ENCODE measurements around the gene VPS9D1. TPM values are rescaled to one million over a fixed set of nuclear protein-coding genes. Genes with fewer than 3 reads are reported as not detected.

VPS9D1 gene
- total and polyA plus RNA-seq, 10 of the 15 experiments (the other 5 are each of a cell fraction or from before 2014, with no cell fraction given) = 0.65 to 4.2 (median 1.1) TPM

GRCh38 chr16:89722392-89723278, 1.9 kb upstream of the VPS9D1 start (continued):
- TF ChIP-seq SKIL (IDR thresholded peaks at IDR 0.05; ENCODE audit: low read depth, poor library complexity, severe bottlenecking) (no peak), SPI1 (IDR thresholded peaks at IDR 0.05; ENCODE audit: borderline replicate concordance, insufficient read depth, low read depth, low read length) (no peak), IRF3 (IDR thresholded peaks at IDR 0.05) (no peak), NR2C1 (IDR thresholded peaks at IDR 0.05) (peak; percentile 35; the same call in 1 of the 2 replicates), NBN (IDR thresholded peaks at IDR 0.05) (no peak), CBX3 (IDR thresholded peaks at IDR 0.05; ENCODE audit: borderline replicate concordance, low read depth) (no peak), MYC (IDR thresholded peaks at IDR 0.05; ENCODE audit: insufficient read depth, insufficient read length, insufficient replicate concordance, low read length, severe bottlenecking) (peak; percentile 2), NFYA (IDR thresholded peaks at IDR 0.05; ENCODE audit: borderline replicate concordance, low read depth, low read length) (no peak), BHLHE40 (IDR thresholded peaks at IDR 0.05; ENCODE audit: borderline replicate concordance in 1 of 2, low read depth in 2 of 2, low read length in 1 of 2) (peak in 1 of 2 experiments; percentile 12; a peak in 1 of 4 replicates), PKNOX1 (IDR thresholded peaks at IDR 0.05) (peak; percentile 66), TCF12 (IDR thresholded peaks at IDR 0.05; ENCODE audit: low read depth, low read length) (no peak), EGR1 (IDR thresholded peaks at IDR 0.05; ENCODE audit: borderline replicate concordance in 1 of 2, low read depth in 2 of 2, low read length in 2 of 2) (no peak), TARDBP (IDR thresholded peaks at IDR 0.05; ENCODE audit: borderline replicate concordance) (no peak), ZNF274 (IDR thresholded peaks at IDR 0.05; ENCODE audit: insufficient read depth, insufficient read length) (no peak), CBX5 (IDR thresholded peaks at IDR 0.05; ENCODE audit: low read depth) (no peak), ZZZ3 (IDR thresholded peaks at IDR 0.05; ENCODE audit: control insufficient read depth, insufficient read length, low read depth) (no peak), CREM (IDR thresholded peaks at IDR 0.05; ENCODE audit: low read depth) (no peak), ZBTB11 (CRISPR knock-in tag; IDR thresholded peaks at IDR 0.05) (no peak), MYB (IDR thresholded peaks at IDR 0.05; ENCODE audit: borderline replicate concordance, low read depth, low read length) (no peak), LARP7 (IDR thresholded peaks at IDR 0.05) (no peak)

Measured in GM12878 (cell line).